Endothelial cell of umbilical vein (primary cell): ENCODE measurements around the gene NTNG1. TPM values are rescaled to one million over a fixed set of nuclear protein-coding genes. Genes with fewer than 3 reads are reported as not detected.

ENCODE experiments used
- BruUV-seq: library from RNA; stranded (reverse); fragments of 400-500 nt; replicated peaks from 2 replicates; lab custom pipeline; 2021; lab: Mats Ljungman, UMichigan
- CTCF ChIA-PET: fragments of 300-600, 350-600 bp; sonication (Branson Sonifier 250); formaldehyde crosslinking; loops from one replicate; lab custom pipeline; 2021; ENCODE audit warnings: antibody characterized with exemption, inconsistent platforms; lab: Charles Lee
- POLR2A ChIA-PET: fragments of 300-600, 350-600 bp; sonication (Branson Sonifier 250); formaldehyde crosslinking; loops from one replicate; lab custom pipeline; 2021; ENCODE audit warnings: antibody characterized with exemption, inconsistent platforms; lab: Charles Lee
- DNase-seq: peaks from one replicate; pipeline ENCODE4 v3.0.0-alpha.2; 2011; ENCODE audit warnings: low read depth, low spot score
- FAIRE-seq: peaks from 2 replicates; lab custom pipeline; 2011; peaks lifted over from hg19 to GRCh38; lab: Jason Lieb, UNC
- H2AFZ ChIP-seq: 2 replicates; pipeline ENCODE4 v1.6.0; 2012; ENCODE audit warnings: low read depth, low read length, control low read depth, inconsistent platforms
- H3K27ac ChIP-seq: 2 replicates; pipeline ENCODE4 v1.5.1; 2011; ENCODE audit warnings: low read depth, mild to moderate bottlenecking, control low read depth, low read length, moderate library complexity; ENCODE audit not compliant: insufficient read depth
- H3K27me3 ChIP-seq, 2 experiments: 2 replicates each; pipeline versions ENCODE4 v1.6.0 to v1.6.1; 2011; ENCODE audit warnings: low read length in 2 of 2, mixed read lengths in 1 of 2; ENCODE audit not compliant: control insufficient read depth in 2 of 2, insufficient read depth in 2 of 2
- H3K36me3 ChIP-seq, 2 experiments: 2 replicates in 1 of 2; 3 replicates in 1 of 2; pipeline ENCODE4 v1.5.1; 2011; ENCODE audit warnings: low read length in 2 of 2, mild to moderate bottlenecking in 1 of 2, moderate library complexity in 1 of 2; ENCODE audit not compliant: control insufficient read depth in 2 of 2, insufficient read depth in 2 of 2; ENCODE audit errors: extremely low read depth in 1 of 2
- H3K4me1 ChIP-seq: 3 replicates; pipeline ENCODE4 v1.5.1; 2011; ENCODE audit warnings: mild to moderate bottlenecking, low read length; ENCODE audit not compliant: control insufficient read depth, insufficient read depth; ENCODE audit errors: extremely low read depth
- H3K4me2 ChIP-seq: 2 replicates; pipeline ENCODE4 v1.6.1; 2011; ENCODE audit warnings: low read length, control low read depth, mixed read lengths; ENCODE audit not compliant: insufficient read depth
- H3K4me3 ChIP-seq, 3 experiments: fragments of 200-600 bp in 1 of 3; sonication (generic), shearing (Covaris generic) in 1 of 3; replicated peaks in 1 of 3; 2 replicates each; pipeline ENCODE4 v1.5.1; 2011 to 2016; ENCODE audit warnings: control low read depth in 3 of 3, low read length in 3 of 3, mild to moderate bottlenecking in 2 of 3, inconsistent platforms in 1 of 3, low read depth in 1 of 3, moderate library complexity in 1 of 3; ENCODE audit not compliant: insufficient read depth in 1 of 3
- H3K79me2 ChIP-seq: 2 replicates; pipeline ENCODE4 v1.6.0; 2012; ENCODE audit warnings: low read length, inconsistent platforms; ENCODE audit not compliant: control insufficient read depth, insufficient read depth
- H3K9ac ChIP-seq: replicated peaks from 2 replicates; pipeline ENCODE3; 2011; ENCODE audit warnings: low read length, control low read depth; ENCODE audit not compliant: insufficient read depth; ENCODE audit errors: extremely low read depth
- H3K9me1 ChIP-seq: replicated peaks from 3 replicates; pipeline ENCODE4 v1.6.0; 2011; ENCODE audit warnings: mild to moderate bottlenecking, low read length; ENCODE audit not compliant: control insufficient read depth, insufficient read depth; ENCODE audit errors: extremely low read depth
- H3K9me3 ChIP-seq: replicated peaks from 2 replicates; pipeline ENCODE4 v1.5.1; 2012; ENCODE audit warnings: low read length, inconsistent platforms; ENCODE audit not compliant: control insufficient read depth, insufficient read depth
- H4K20me1 ChIP-seq: replicated peaks from 2 replicates; pipeline ENCODE3; 2011; ENCODE audit warnings: mild to moderate bottlenecking, low read length; ENCODE audit not compliant: control insufficient read depth, insufficient read depth; ENCODE audit errors: extremely low read depth
- CTCF ChIP-seq, 2 donors: IDR thresholded peaks; 1 replicate in 1 of 2; 2 replicates in 1 of 2; pipeline ENCODE4 v1.5.1; 2011; ENCODE audit warnings: low read length in 2 of 2, mild to moderate bottlenecking in 2 of 2, moderate library complexity in 2 of 2, control low read depth in 1 of 2, inconsistent platforms in 1 of 2, low read depth in 1 of 2; ENCODE audit not compliant: insufficient read depth in 1 of 2; ENCODE audit errors: extremely low read depth in 1 of 2
- EZH2 ChIP-seq: IDR thresholded peaks from 2 replicates; pipeline ENCODE4 v1.6.1; 2012; ENCODE audit warnings: borderline replicate concordance, low read depth, mild to moderate bottlenecking, moderate library complexity, low read length, inconsistent platforms; ENCODE audit not compliant: severe bottlenecking
- FOS ChIP-seq: IDR thresholded peaks from 2 replicates; pipeline ENCODE4 v1.6.1; 2011; ENCODE audit warnings: mild to moderate bottlenecking, low read length, moderate library complexity, borderline replicate concordance; ENCODE audit not compliant: insufficient read depth
- GATA2 ChIP-seq: IDR thresholded peaks from 2 replicates; pipeline ENCODE4 v1.7.0; 2011; ENCODE audit warnings: low read depth, mild to moderate bottlenecking, moderate library complexity, mixed read lengths, low read length; ENCODE audit not compliant: insufficient read length, insufficient read depth
- JUN ChIP-seq: IDR thresholded peaks from 2 replicates; pipeline ENCODE4 v1.6.1; 2011; ENCODE audit warnings: borderline replicate concordance, low read depth; ENCODE audit not compliant: insufficient read length, insufficient read depth
- MAX ChIP-seq: IDR thresholded peaks from 2 replicates; pipeline ENCODE4 v1.6.1; 2011; ENCODE audit not compliant: insufficient read depth, insufficient read length
- MYC ChIP-seq: IDR thresholded peaks from one replicate; pipeline ENCODE4 v1.6.1; 2011; ENCODE audit warnings: mild to moderate bottlenecking, low read depth, low read length
- POLR2A ChIP-seq: IDR thresholded peaks from 2 replicates; pipeline ENCODE4 v1.6.1; 2012; ENCODE audit warnings: low read depth, mild to moderate bottlenecking, control low read depth, low read length
- POLR2AphosphoS5 ChIP-seq: IDR thresholded peaks from 2 replicates; pipeline ENCODE4 v1.6.1; 2012; ENCODE audit warnings: low read depth, mild to moderate bottlenecking, control low read depth, low read length, moderate library complexity; ENCODE audit not compliant: insufficient read depth
- dilution Hi-C: fragments of 300-500 bp; cut with MboI; formaldehyde crosslinking; loops from one replicate; pipeline ENCODE4 v1.15.0; 2019; ENCODE audit warnings: low sequenced_read_pairs; ENCODE audit not compliant: extremely low pct_ligation_motif_present
- intact Hi-C: fragments of 100-400 bp; cut with micrococcal nuclease; formaldehyde crosslinking; loops from one replicate; pipeline ENCODE4 v1.10.0; 2022
- polyA plus RNA-seq, 4 experiments: library from polyadenylated mRNA; depleted of rRNA in 3 of 4; stranded (reverse) in 3 of 4; unstranded in 1 of 4; fragments of >200 nt; gene quantifications; 2 replicates each; pipeline versions ENCODE4 v1.2.1 to v1.2.3, GENCODE V29; 2011 to 2012; ENCODE audit warnings: missing spikeins in 1 of 4
- total RNA-seq: library from RNA; stranded (reverse); gene quantifications from 2 replicates; pipeline ENCODE4 v1.2.3, GENCODE V29; 2021

Gene NTNG1
- total and polyA plus RNA-seq, 2 donors (not counting 3 experiments of a cell fraction or from before 2014, with no cell fraction given), result not detected

- dilution Hi-C loops, result no loop called here
- no peak overlapping the region for H3K9ac ChIP-seq
- FAIRE-seq, result no peak
Observed at GRCh38 chr1:107454791-107455190, 314.0 kb downstream of the NTNG1 start.

More at GRCh38 chr1:107454791-107455190, 314.0 kb downstream of the NTNG1 start:
- intact Hi-C loops, result no loop called here
- CTCF ChIA-PET, result no interaction called here
- Histone ChIP-seq H3K27me3 (no peaks in the 10 kb centered on the region), H3K79me2 (no peaks in the 10 kb centered on the region), H3K27ac (no peak overlapping the region), H3K4me1 (no peaks in the 10 kb centered on the region), H4K20me1 (no peaks in the 10 kb centered on the region), H2AFZ (no peak overlapping the region), H3K4me2 (no peak overlapping the region), H3K9me1 (no peaks in the 10 kb centered on the region), H3K36me3 (no peaks in the 10 kb centered on the region), H3K4me3 (no peak overlapping the region), H3K9me3 (no peaks in the 10 kb centered on the region)
- BruUV-seq, result no TSS peak
- no peak for TF ChIP-seq POLR2AphosphoS5
- TF ChIP-seq MAX, result no peak
- TF ChIP-seq JUN, result no peak
- no peak for TF ChIP-seq CTCF (IDR thresholded peaks at IDR 0.05; ENCODE audit: extremely low read depth in 1 of 2, insufficient read depth in 1 of 2, low read depth in 1 of 2, low read length in 2 of 2)
- TF ChIP-seq FOS, result no peak
- TF ChIP-seq GATA2, result no peak
- TF ChIP-seq EZH2, result no peak
- no peak for TF ChIP-seq MYC
- no peak for TF ChIP-seq POLR2A
- no peak for DNase-seq
- POLR2A ChIA-PET, result no interaction called here
